GM21717 (cell line): Measurements from ENCODE around the gene PSD2.
A peak's percentile ranks its signal among the peaks of the same experiment; 100 is the strongest.

Experiments used
- ATAC-seq: cut with Tn5 transposase; IDR thresholded peaks from one replicate; pipeline ENCODE4 v1.9.1; 2021; ENCODE audit warnings: mild to moderate bottlenecking, moderate library complexity; ENCODE audit not compliant: unreplicated experiment

PSD2 gene

GRCh38 chr5:139835656-139836055 lies 40.0 kb downstream of the PSD2 start:
- no peak for ATAC-seq

GRCh38 chr5:139836469-139837208 lies 41.0 kb downstream of the PSD2 start:
- ATAC-seq, result no peak

GRCh38 chr5:139837711-139838380 lies 42.2 kb downstream of the PSD2 start:
- no peak for ATAC-seq

DNA sequence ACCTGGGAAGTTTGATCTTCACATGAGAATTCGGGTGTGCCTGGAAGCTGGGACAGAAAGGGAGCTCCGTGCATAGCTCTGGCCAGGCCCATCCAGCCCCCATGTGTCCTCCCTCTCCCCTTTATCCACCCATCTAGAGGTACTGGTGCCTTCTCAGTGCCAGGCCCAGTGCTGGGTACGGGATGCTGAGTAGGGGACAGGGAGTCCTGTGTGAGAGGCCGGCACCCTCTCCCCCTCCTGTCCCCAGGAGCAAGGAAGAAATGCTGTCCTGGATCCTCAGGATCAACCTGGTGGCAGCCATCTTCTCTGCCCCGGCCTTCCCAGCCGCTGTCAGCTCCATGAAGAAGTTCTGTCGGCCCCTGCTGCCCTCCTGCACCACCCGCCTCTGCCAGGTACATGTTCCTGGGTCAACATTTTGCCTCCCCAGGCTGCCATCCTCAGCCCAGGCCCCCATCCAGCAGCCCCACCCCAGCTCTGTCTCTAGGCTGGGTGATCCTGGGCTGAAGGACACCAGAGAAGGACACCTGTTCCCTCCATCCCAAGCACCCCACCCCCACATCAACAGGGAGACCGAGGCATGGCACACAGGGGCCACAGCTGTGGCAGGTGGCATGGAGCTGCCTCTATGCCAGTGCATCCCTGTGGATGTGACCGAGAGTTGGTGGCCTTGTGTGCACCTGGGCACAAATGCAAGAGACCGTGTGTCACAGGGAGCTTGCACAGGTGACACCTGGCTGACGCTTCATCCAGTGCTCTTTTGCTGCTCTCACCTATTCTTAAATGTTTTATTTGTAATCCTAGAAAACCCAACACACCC lies 43.0 kb downstream of the PSD2 start:
- no peak for ATAC-seq

DNA sequence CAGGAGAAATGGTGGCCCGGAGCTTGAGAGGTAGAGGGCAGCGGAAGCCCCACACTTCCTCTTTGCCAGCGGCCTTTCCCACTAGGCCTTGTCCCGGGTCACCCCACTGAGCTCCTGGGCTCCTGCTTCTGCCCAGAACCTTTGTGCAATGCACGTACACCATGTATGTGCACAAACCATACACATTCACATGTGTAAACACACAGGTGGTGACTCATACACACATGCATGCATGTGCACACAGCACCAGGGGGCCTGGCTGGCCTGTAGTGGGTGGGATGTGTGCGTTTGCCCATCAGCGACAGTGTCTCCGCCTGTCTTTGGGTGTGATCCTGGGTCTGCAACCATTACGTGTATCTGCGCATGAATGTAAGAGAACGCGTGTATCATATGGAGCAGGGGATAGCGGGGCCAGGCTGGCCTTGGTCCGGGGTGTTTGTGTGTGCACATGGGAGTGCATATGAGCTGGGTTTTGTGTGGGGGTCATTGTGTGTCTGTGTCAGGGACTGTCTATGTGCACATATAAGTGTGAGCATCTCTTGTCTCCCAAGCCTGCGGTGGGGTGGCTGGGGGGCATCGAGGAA lies 43.7 kb downstream of the PSD2 start:
- ATAC-seq, result no peak

- ATAC-seq, result no peak
Measured at GRCh38 chr5:139839918-139840317, 44.3 kb downstream of the PSD2 start.

GRCh38 chr5:139841549-139841948 lies 45.9 kb downstream of the PSD2 start:
- no peak for ATAC-seq

DNA sequence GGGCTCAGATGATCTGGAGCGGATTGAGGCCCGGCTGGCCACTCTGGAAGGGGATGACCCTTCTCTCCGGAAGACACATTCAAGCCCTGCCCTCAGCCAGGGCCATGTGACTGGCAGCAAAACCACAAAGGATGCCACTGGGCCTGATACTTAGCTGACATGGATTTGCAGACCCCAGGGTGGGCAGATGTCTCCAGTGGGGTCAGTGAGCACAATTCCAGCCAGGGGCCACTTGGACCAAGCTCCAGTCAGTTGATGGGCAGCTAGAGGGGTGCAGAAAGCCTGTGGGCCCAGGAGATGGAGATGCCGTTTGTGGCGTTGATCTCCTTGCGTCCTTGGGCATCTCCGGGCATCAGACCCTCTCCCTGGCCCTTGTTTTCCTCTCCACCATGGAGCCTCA lies 46.7 kb downstream of the PSD2 start:
- no peak for ATAC-seq

GRCh38 chr5:139843991-139844390 lies 48.4 kb downstream of the PSD2 start:
- ATAC-seq, result no peak

GRCh38 chr5:139844472-139845145 lies 49.0 kb downstream of the PSD2 start:
- ATAC-seq, result peak; percentile 44

GRCh38 chr5:139845846-139846681 lies 50.5 kb downstream of the PSD2 start:
- no peak for ATAC-seq

- no peak for ATAC-seq
Measured at GRCh38 chr5:139847091-139847490, 51.5 kb downstream of the PSD2 start.

DNA sequence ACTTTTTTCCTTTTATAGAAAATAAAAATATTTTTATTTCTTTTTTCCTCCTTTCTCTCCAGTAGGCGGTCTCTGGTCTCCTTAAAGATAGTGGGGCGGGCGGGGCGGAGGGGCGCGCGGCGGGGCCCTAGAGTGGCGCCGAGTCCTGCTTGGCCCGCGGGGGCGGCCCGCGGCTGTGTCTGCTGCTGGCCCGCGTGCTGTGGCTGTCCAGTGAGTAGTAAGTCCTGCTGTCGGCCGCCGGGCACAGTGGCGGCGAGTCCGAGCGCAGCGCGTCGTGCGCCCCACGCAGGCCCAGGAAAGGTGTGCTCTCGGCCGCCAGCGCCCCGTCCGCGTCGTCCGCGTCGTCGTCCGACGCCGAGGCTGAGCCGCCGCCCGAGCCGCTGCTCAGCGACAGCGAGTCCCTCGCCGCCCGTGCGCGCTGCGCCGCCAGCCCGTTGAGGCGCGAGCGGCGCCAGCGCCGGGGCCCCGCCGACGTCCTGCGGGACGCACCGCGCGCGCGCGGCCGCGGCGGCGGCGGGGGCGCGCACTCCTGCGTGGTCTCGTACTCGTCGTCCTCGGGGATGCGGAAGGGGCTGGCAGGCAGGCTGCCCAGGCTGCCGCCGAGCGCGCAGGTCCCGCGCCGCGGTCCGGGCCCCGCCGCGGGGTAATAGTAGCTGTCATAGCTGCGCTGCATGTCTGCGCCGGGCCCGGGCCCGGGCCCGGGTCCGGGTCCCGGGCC lies 52.3 kb downstream of the PSD2 start:
- ATAC-seq, result peak; percentile 44

DNA sequence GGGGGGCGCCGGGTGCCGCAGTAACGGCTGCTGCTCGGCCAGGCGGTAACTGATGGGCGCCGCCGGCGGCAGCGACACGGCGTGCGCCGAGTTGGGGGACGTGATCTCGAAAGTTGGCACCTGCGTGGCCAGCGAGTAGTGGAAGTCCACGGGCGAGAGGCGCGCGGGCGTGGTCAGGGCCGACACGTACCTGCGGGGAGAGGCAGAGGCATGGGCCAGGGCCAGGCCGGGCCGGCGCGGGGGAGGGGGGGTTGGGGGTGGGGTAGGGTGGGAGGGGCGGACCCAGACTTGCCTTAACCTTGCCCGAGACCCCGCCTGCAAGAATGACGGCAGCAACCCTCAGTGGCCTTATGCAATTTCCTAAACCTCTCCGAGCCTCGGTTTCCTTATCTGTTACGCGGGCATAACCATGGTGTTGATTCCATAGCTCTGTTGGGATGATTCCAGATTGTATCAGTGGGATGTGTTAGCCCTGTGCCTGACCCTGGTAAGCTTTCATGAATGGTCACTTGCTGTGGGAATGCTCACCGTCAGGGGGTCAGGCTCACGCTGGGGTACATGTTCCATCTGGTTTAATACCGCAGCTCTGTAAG lies 53.0 kb downstream of the PSD2 start:
- ATAC-seq, result peak; percentile 10

DNA sequence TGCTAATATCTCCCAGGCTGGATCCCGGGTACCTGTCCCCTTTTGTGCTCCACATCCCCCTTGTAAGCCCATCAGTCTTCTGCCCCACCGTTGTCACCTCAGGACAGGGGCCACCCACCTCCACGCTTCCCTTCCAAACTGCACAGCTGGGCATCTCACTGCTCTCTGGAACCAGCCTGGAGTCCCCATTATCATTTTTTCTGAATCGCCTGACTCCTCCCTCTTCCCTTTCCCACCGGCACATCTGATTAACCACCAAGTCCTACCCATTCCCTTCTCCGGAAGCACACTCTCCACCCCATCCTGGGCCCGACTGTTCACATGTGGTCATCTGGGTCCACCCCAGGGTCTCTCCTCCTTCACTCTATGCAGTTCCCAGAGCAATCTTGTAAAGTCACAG lies 53.9 kb downstream of the PSD2 start:
- ATAC-seq, result no peak

DNA sequence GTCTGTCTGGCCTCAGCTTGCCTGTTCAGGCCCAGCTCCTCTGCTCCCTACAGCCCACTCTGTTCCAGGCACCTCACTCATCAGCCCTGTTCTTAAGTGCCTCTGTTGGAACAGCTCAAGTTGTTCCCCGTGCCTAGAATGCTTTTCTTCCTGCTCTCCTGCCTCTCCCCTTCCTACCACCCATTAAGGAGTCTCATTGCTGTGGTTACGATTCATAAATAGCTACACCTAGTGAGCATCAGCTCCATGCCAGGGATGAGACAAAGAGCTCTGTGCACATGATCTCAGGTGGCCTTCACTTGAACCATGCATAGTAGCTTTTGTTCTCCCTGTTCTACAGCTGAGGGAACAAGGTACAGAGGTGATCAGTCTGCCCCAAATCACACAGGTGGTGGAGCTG lies 54.3 kb downstream of the PSD2 start:
- ATAC-seq, result no peak

DNA sequence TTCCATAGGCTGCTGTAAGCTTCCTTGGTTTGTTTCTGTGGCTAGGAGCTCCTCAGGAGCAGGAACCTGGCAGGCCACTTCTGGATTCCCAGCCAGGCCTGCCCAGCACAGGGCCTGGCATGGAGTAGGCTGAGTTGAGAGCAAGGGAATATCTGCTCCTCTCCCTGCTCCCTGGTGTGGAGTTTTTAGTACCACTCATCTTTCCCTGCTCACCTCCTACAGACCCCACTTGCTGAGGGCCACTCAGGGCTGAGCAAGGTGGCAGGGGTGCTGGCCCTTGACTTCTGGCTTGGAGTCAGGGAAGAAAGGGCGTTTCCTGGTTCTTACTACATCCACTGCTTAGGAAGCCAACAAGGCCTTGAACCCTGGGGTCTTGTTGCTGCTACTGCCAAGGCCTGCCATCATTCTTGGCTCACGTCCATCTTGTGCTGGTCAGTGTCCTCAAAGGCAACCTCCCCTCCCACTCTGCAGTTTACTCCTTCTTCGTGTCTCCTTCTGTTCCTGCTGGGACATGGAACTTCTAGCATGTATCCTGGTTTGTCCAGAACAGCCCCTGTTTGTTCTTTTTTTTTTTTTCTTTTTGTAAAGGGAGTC lies 54.9 kb downstream of the PSD2 start:
- no peak for ATAC-seq

GRCh38 chr5:139851558-139851957 lies 56.0 kb downstream of the PSD2 start:
- no peak for ATAC-seq

DNA sequence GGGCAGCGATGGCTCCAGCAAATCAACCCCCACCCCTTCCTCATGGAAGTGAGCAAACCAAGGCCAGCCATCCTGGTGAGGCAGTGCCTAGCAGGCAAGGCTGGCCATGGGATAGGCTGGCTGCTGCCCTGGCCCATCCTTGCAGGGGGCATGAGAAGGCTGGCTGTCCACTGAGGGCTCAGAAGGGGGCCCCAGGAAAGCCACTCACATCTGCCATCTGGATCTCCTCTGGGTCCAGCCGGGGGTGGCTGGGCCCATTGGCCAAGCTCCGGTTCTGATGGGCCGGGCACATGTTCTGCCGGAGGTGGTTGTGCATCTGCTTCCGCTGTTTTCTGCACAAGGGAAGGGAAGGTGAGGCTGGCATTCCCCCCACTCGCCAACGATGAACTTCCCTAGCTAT lies 57.1 kb downstream of the PSD2 start:
- no peak for ATAC-seq
